GM18519 (cell line): Measurements from ENCODE around the gene SPTAN1.

Experiments
- ATAC-seq: cut with Tn5 transposase; IDR thresholded peaks from one replicate; pipeline ENCODE4 v1.9.1; 2021; ENCODE audit warnings: mild to moderate bottlenecking, moderate library complexity; ENCODE audit not compliant: unreplicated experiment, low FRiP score

The SPTAN1 gene

DNA sequence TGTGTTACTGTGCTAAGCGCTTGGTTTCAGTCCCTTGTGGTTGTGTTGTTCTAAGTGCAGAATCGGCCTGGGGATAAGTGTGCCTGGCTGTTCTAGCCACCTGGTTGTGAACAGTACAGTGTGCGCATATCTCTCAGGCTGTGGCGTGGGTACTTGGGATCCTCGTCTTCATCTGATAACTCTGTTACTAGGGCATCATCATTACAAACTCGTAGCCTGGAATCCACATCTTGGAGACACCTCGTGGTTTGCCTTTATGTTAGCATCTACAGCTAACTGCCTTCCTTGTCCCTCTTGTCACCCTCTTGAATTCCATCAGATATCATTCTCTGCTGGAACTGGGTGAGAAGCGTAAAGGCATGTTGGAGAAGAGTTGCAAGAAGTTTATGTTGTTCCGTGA lies 41.5 kb downstream of the SPTAN1 start:
- ATAC-seq = no peak

- ATAC-seq = no peak
Observed at GRCh38 chr9:128595471-128595870, 43.1 kb downstream of the SPTAN1 start.

- no peak for ATAC-seq
Observed at GRCh38 chr9:128600099-128600498, 47.7 kb downstream of the SPTAN1 start.

GRCh38 chr9:128603697-128604096 lies 51.3 kb downstream of the SPTAN1 start:
- ATAC-seq = no peak

GRCh38 chr9:128607642-128608350 lies 55.4 kb downstream of the SPTAN1 start:
- ATAC-seq = no peak

- no peak for ATAC-seq
Observed at GRCh38 chr9:128610897-128611296, 58.5 kb downstream of the SPTAN1 start.

GRCh38 chr9:128611600-128612394 lies 59.4 kb downstream of the SPTAN1 start:
- no peak for ATAC-seq

DNA sequence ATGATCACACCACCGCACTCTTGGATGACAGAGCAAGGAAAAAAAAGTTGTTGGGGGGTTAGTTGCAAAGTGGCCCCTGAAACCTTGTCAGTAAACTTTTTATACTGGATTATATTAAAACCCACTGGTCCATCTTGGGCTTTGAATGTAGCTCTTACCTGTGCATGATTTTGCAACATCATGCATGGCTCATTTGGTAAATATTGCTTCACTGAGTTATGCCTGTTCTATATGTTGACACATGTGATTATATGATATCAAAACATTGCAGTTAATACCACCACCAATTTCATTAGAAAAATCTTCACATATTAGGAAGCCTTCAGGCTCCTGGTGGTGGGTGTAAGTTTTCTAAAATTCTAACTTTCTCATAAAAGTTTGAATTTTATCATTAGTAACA lies 62.3 kb downstream of the SPTAN1 start:
- no peak for ATAC-seq

GRCh38 chr9:128615571-128615970 lies 63.2 kb downstream of the SPTAN1 start:
- no peak for ATAC-seq

DNA sequence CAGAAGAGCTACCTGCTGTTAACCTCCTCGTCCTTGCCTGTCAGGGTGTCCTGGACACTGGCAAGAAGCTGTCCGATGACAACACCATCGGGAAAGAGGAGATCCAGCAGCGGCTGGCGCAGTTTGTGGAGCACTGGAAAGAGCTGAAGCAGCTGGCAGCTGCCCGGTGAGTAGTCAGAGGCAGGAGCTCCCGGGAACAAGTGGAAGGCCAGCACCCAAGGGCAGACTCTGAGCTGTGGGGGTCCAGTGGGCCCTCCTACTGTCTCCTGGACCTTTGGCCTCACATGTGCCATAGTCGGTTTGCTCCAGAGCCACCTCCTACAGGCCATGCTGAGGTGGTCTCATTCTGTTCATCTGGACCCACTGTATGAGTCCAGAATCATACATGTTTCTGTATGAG lies 65.6 kb downstream of the SPTAN1 start:
- ATAC-seq = no peak

DNA sequence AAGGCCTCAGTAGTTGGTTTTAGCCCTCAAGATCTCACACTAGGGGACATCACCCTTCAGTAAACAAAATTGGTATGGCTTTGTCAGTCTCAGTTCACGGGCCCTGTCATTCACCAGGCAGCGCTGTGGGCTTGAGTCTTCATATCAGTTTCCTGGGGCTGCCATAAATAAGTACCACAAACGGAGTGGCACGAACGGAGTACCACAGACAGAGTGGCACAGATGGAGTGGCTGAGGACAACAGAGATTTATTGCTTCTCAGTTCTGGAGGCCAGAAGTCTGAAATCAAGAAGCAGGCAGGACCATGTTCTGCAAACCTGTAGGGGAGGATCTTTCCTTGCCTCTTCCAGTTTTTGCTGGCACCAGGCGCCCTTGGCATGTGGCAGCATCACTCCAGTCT lies 66.7 kb downstream of the SPTAN1 start:
- no peak for ATAC-seq

- ATAC-seq = no peak
Observed at GRCh38 chr9:128619779-128620178, 67.4 kb downstream of the SPTAN1 start.

GRCh38 chr9:128621730-128622455 lies 69.5 kb downstream of the SPTAN1 start:
- no peak for ATAC-seq

DNA sequence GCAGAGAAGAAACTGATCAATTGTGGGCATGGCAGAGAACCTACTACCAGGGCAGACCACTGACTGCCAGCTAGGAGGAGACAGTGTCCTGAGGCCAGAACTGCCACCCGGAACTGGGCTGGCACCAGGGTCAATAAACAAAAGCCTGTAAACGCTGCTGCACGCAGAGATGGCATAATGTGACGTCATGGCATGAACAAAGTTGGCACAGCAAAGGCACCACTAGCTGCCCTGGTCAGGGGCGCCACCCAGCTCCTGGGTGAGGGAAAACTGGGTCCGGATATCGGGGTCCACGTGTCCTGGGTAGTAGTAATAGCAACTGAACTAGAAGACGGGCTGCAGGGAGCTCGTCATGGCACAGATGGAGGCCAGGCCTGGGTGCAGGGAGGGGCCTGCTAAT lies 72.2 kb downstream of the SPTAN1 start:
- ATAC-seq = no peak

- no peak for ATAC-seq
Observed at GRCh38 chr9:128625391-128626146, 73.2 kb downstream of the SPTAN1 start.

GRCh38 chr9:128626181-128626580 lies 73.8 kb downstream of the SPTAN1 start:
- no peak for ATAC-seq

GRCh38 chr9:128627127-128627715 lies 74.8 kb downstream of the SPTAN1 start:
- ATAC-seq = no peak

- ATAC-seq = no peak
Observed at GRCh38 chr9:128627906-128628305, 75.5 kb downstream of the SPTAN1 start.

DNA sequence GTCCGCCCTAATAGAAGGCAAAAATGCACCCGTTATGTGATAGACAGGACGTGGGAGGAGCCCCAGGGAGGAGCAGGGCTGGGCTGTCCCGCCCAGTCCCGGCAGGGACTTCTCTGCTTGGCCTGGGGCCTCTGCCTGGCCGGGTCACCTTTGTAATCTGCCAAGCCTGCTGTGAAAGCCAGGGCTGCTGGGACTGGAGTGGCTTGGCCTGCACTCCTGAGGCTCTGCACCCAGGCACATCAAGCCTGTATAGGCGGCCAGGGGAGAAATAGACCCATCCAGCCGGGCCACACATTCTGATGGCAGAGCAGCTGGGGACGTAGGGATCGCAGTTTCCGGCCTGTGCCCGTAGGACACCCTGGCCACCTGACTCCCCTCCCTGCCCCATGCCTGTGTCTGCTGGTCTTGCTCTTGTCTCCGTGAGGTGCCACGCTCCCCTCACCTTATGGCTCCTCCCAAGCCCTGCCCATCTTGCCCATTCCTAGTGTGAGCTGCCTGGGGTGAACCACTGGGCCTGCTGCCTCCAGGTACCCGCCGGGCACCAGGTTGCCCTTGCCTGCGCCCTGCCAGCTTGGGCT lies 76.2 kb downstream of the SPTAN1 start:
- ATAC-seq = no peak

GRCh38 chr9:128629136-128629535 lies 76.7 kb downstream of the SPTAN1 start:
- ATAC-seq = no peak
